A549 (cell line): ENCODE measurements around the gene PHF2.

Experiments
- TF ChIP-seq, protein P1 (sequence below): fragments of >200 bp; sonication (Bioruptor Twin); formaldehyde crosslinking; IDR thresholded peaks from 3 replicates; pipeline ENCODE4 v1.5.1; 2016
- TF ChIP-seq, protein P2 (sequence below): fragments of 200-600 bp; sonication (generic); IDR thresholded peaks from 2 replicates; pipeline ENCODE4 v1.6.1; 2016; ENCODE audit warnings: antibody characterized with exemption, mild to moderate bottlenecking, moderate library complexity

DNA sequence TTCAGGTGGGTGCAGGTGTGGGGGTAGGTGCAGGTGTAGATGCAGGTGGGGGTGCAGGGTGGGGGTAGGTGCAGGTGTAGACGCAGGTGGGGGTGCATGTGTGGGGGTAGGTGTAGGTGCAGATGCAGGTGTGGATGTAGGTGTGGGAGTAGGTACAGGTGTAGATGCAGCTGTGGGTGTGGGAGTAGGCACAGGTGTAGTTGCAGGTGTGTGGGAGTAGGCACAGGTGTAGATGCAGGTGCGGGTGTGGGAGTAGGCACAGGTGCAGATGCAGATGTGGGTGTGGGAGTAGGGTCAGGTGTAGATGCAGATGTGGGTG lies 94.6 kb downstream of the PHF2 start:
- TF ChIP-seq, protein P1, sequence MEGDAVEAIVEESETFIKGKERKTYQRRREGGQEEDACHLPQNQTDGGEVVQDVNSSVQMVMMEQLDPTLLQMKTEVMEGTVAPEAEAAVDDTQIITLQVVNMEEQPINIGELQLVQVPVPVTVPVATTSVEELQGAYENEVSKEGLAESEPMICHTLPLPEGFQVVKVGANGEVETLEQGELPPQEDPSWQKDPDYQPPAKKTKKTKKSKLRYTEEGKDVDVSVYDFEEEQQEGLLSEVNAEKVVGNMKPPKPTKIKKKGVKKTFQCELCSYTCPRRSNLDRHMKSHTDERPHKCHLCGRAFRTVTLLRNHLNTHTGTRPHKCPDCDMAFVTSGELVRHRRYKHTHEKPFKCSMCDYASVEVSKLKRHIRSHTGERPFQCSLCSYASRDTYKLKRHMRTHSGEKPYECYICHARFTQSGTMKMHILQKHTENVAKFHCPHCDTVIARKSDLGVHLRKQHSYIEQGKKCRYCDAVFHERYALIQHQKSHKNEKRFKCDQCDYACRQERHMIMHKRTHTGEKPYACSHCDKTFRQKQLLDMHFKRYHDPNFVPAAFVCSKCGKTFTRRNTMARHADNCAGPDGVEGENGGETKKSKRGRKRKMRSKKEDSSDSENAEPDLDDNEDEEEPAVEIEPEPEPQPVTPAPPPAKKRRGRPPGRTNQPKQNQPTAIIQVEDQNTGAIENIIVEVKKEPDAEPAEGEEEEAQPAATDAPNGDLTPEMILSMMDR, result no peak
- TF ChIP-seq, protein P2, sequence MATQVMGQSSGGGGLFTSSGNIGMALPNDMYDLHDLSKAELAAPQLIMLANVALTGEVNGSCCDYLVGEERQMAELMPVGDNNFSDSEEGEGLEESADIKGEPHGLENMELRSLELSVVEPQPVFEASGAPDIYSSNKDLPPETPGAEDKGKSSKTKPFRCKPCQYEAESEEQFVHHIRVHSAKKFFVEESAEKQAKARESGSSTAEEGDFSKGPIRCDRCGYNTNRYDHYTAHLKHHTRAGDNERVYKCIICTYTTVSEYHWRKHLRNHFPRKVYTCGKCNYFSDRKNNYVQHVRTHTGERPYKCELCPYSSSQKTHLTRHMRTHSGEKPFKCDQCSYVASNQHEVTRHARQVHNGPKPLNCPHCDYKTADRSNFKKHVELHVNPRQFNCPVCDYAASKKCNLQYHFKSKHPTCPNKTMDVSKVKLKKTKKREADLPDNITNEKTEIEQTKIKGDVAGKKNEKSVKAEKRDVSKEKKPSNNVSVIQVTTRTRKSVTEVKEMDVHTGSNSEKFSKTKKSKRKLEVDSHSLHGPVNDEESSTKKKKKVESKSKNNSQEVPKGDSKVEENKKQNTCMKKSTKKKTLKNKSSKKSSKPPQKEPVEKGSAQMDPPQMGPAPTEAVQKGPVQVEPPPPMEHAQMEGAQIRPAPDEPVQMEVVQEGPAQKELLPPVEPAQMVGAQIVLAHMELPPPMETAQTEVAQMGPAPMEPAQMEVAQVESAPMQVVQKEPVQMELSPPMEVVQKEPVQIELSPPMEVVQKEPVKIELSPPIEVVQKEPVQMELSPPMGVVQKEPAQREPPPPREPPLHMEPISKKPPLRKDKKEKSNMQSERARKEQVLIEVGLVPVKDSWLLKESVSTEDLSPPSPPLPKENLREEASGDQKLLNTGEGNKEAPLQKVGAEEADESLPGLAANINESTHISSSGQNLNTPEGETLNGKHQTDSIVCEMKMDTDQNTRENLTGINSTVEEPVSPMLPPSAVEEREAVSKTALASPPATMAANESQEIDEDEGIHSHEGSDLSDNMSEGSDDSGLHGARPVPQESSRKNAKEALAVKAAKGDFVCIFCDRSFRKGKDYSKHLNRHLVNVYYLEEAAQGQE, result no peak
